HG03108 (cell line): Measurements from ENCODE around the gene SMIM41.
"Not testable (repeated sequence)": the region's sequence is repeated elsewhere in the genome, so short reads cannot be mapped to it uniquely, and the experiment has no call there.

Experiments
- ATAC-seq: cut with Tn5 transposase; IDR thresholded peaks from one replicate; pipeline ENCODE4 v1.9.1; 2021; ENCODE audit warnings: moderate library complexity; ENCODE audit not compliant: unreplicated experiment

SMIM41 gene

GRCh38 chr12:52083638-52083996, 4.1 kb downstream of the SMIM41 start:
- ATAC-seq, result no peak

GRCh38 chr12:52084491-52085231, 5.2 kb downstream of the SMIM41 start:
- ATAC-seq, result no peak

GRCh38 chr12:52085682-52086180, 6.2 kb downstream of the SMIM41 start:
- no peak for ATAC-seq

- no peak for ATAC-seq
These were observed 6.9 kb downstream of the SMIM41 start for GRCh38 chr12:52086366-52086765.

GRCh38 chr12:52086944-52087835, 7.7 kb downstream of the SMIM41 start:
- ATAC-seq, result no peak

GRCh38 chr12:52087961-52088820, 8.7 kb downstream of the SMIM41 start:
- peak; percentile 84 for ATAC-seq

GRCh38 chr12:52089491-52089890, 10.0 kb downstream of the SMIM41 start:
- ATAC-seq, result no peak

- no peak for ATAC-seq
These were observed 10.8 kb downstream of the SMIM41 start for GRCh38 chr12:52090291-52090690.

GRCh38 chr12:52091061-52091460, 11.6 kb downstream of the SMIM41 start:
- no peak for ATAC-seq

- no peak for ATAC-seq
These were observed 12.4 kb downstream of the SMIM41 start for GRCh38 chr12:52091869-52092268.

GRCh38 chr12:52093346-52093745, 13.8 kb downstream of the SMIM41 start:
- no peak for ATAC-seq

GRCh38 chr12:52096332-52097044, 17.0 kb downstream of the SMIM41 start:
- no peak for ATAC-seq

- ATAC-seq, result no peak
These were observed 17.7 kb downstream of the SMIM41 start for GRCh38 chr12:52097045-52097666.

GRCh38 chr12:52104431-52105089, 25.1 kb downstream of the SMIM41 start:
- ATAC-seq, result not testable (repeated sequence)

- ATAC-seq, result not testable (repeated sequence)
These were observed 37.0 kb downstream of the SMIM41 start for GRCh38 chr12:52116222-52117125.

GRCh38 chr12:52117806-52118475, 38.4 kb downstream of the SMIM41 start:
- peak; percentile 16 for ATAC-seq

- no peak for ATAC-seq
These were observed 40.1 kb downstream of the SMIM41 start for GRCh38 chr12:52119398-52120254.
